ENCODE data around the gene PPP1R13B.

The PPP1R13B gene

GRCh38 chr14:103856607-103857006 is 9.2 kb upstream of the PPP1R13B start:
- TF ChIP-seq CTCF (IDR thresholded peaks at IDR 0.05; ENCODE audit: extremely low read depth, missing control alignments) = no peak
- DNase-seq (ENCODE audit: low spot score) = no peak

DNA sequence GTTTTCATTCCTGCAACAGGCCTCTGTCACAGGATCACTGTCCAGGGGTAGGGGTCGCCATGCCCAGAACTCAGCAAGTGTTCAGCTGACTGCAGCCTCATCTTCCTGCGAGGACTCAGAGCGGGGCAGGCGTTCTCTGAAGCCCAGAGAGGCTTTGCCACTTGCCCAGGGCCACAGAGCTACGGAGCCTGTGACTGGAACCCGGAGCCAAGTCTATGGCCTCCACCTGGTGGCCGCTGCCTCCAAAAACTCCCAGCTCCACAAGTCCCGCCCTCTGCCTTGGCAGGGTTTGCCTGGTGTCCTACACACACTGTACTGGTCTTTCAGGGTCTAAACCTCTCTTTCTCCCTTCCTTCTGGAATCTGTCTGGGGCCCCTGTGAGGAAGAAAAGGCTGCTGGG is 8.7 kb upstream of the PPP1R13B start:
- no peak for DNase-seq (ENCODE audit: low spot score)
- TF ChIP-seq CTCF (IDR thresholded peaks at IDR 0.05; ENCODE audit: extremely low read depth, missing control alignments) = no peak

- no peak for TF ChIP-seq CTCF (IDR thresholded peaks at IDR 0.05; ENCODE audit: extremely low read depth, missing control alignments)
- DNase-seq (ENCODE audit: low spot score) = no peak
Measured at GRCh38 chr14:103855734-103856095, 8.3 kb upstream of the PPP1R13B start.

GRCh38 chr14:103854822-103855733 is 7.7 kb upstream of the PPP1R13B start:
- no peak for TF ChIP-seq CTCF (IDR thresholded peaks at IDR 0.05; ENCODE audit: extremely low read depth, missing control alignments)
- no peak for DNase-seq (ENCODE audit: low spot score)

- no peak for DNase-seq (ENCODE audit: low spot score)
- TF ChIP-seq CTCF (IDR thresholded peaks at IDR 0.05; ENCODE audit: extremely low read depth, missing control alignments) = no peak
Measured at GRCh38 chr14:103854017-103854808, 6.8 kb upstream of the PPP1R13B start.

GRCh38 chr14:103849151-103849886 is 1.9 kb upstream of the PPP1R13B start:
- no peak for DNase-seq (ENCODE audit: low spot score)
- no peak for TF ChIP-seq CTCF (IDR thresholded peaks at IDR 0.05; ENCODE audit: extremely low read depth, missing control alignments)

All from GM20000 (cell line).